Renal pelvis (tissue), 4 donors: ENCODE measurements around the gene LRRC55. TPM values are rescaled to one million over a fixed set of nuclear protein-coding genes. Genes with fewer than 3 reads are reported as not detected.
"Not testable (repeated sequence)": the region's sequence is repeated elsewhere in the genome, so short reads cannot be mapped to it uniquely, and the experiment has no call there.

Experiments used
- DNase-seq: peaks from one replicate; pipeline ENCODE4 v3.0.0-alpha.2; 2013
- polyA plus RNA-seq, 3 donors: library from polyadenylated mRNA; unstranded; fragments of 120-200 nt; gene quantifications; one replicate each; pipeline ENCODE4 v1.2.1, GENCODE V29; 2013; ENCODE audit not compliant: insufficient read length in 3 of 3

LRRC55 gene
- polyA plus RNA-seq, 3 donors: 3.4 to 4.5 (median 4.5) TPM

GRCh38 chr11:57158180-57158579 lies 23.6 kb upstream of the LRRC55 start:
- no peak for DNase-seq

GRCh38 chr11:57158599-57158998 lies 23.2 kb upstream of the LRRC55 start:
- no peak for DNase-seq

GRCh38 chr11:57160665-57161064 lies 21.1 kb upstream of the LRRC55 start:
- no peak for DNase-seq

- no peak for DNase-seq
Measured at GRCh38 chr11:57161351-57161750, 20.4 kb upstream of the LRRC55 start.

GRCh38 chr11:57162179-57162898 lies 19.4 kb upstream of the LRRC55 start:
- DNase-seq: no peak

- DNase-seq: no peak
Measured at GRCh38 chr11:57163160-57163868, 18.4 kb upstream of the LRRC55 start.

- no peak for DNase-seq
Measured at GRCh38 chr11:57164317-57164716, 17.4 kb upstream of the LRRC55 start.

- no peak for DNase-seq
Measured at GRCh38 chr11:57167125-57167846, 14.5 kb upstream of the LRRC55 start.

GRCh38 chr11:57169732-57170313 lies 11.9 kb upstream of the LRRC55 start:
- not testable (repeated sequence) for DNase-seq

GRCh38 chr11:57172031-57172430 lies 9.7 kb upstream of the LRRC55 start:
- DNase-seq: no peak

GRCh38 chr11:57174656-57175055 lies 7.1 kb upstream of the LRRC55 start:
- DNase-seq: no peak

GRCh38 chr11:57175478-57175877 lies 6.3 kb upstream of the LRRC55 start:
- DNase-seq: no peak

- DNase-seq: no peak
Measured at GRCh38 chr11:57178334-57178733, 3.4 kb upstream of the LRRC55 start.

- no peak for DNase-seq
Measured at GRCh38 chr11:57179681-57180080, 2.1 kb upstream of the LRRC55 start.

GRCh38 chr11:57180081-57180561 lies 1.6 kb upstream of the LRRC55 start:
- peak; percentile 57 for DNase-seq

- no peak for DNase-seq
Measured at GRCh38 chr11:57180964-57181363, 789 bp upstream of the LRRC55 start.

- DNase-seq: no peak
Measured at GRCh38 chr11:57182896-57183295, 1.1 kb downstream of the LRRC55 start.

GRCh38 chr11:57190548-57190947 lies 8.8 kb downstream of the LRRC55 start:
- DNase-seq: no peak

- no peak for DNase-seq
Measured at GRCh38 chr11:57191311-57192219, 9.8 kb downstream of the LRRC55 start.

- no peak for DNase-seq
Measured at GRCh38 chr11:57192316-57192715, 10.6 kb downstream of the LRRC55 start.

- no peak for DNase-seq
Measured at GRCh38 chr11:57196596-57196995, 14.8 kb downstream of the LRRC55 start.
